A549 (cell line): Measurements from ENCODE around the gene SAG. TPM values are rescaled to one million over a fixed set of nuclear protein-coding genes. Genes with fewer than 3 reads are reported as not detected.
A peak's percentile ranks its signal among the peaks of the same experiment; 100 is the strongest.

ENCODE experiments used
- ATAC-seq, 2 experiments: fragments of 200-7000 bp in 1 of 2; fragments of >200 bp in 1 of 2; cut with Nextera tagmentation in 1 of 2; cut with Tn5 transposase in 1 of 2; 3 replicates each; pipeline versions ENCODE4 v1.8.0 to v1.9.1; 2018 to 2020; ENCODE audit warnings: mild to moderate bottlenecking in 1 of 2, moderate library complexity in 1 of 2
- CTCF ChIA-PET: fragments of 300-600 bp; sonication (Branson Sonifier 250); formaldehyde crosslinking; extraction: SDS; loops from one replicate; lab custom pipeline; 2021; ENCODE audit warnings: antibody characterized with exemption, inconsistent platforms; lab: Yijun Ruan, JAX
- POLR2A ChIA-PET: fragments of 350-600 bp; formaldehyde crosslinking; extraction: SDS; loops from one replicate; lab custom pipeline; 2021; ENCODE audit warnings: antibody characterized with exemption, inconsistent platforms; lab: Yijun Ruan, JAX
- DNase-seq, 2 experiments: peaks; one replicate each; pipeline versions ENCODE4 v3.0.0 to v3.0.0-alpha.2; 2011 to 2016; ENCODE audit warnings: low read depth in 1 of 2, low spot score in 1 of 2
- FAIRE-seq: peaks from 2 replicates; lab custom pipeline; 2011; peaks lifted over from hg19 to GRCh38; lab: Jason Lieb, UNC
- H3K27ac ChIP-seq, 2 experiments: fragments of >200 bp; sonication (Bioruptor Twin); formaldehyde crosslinking; 3 replicates each; pipeline ENCODE4 v1.5.1; 2016 to 2017
- H3K4me1 ChIP-seq: fragments of >200 bp; sonication (Bioruptor Twin); formaldehyde crosslinking; 3 replicates; pipeline ENCODE4 v1.6.1; 2016
- H3K4me2 ChIP-seq: fragments of >200 bp; sonication (Bioruptor Twin); formaldehyde crosslinking; 3 replicates; pipeline ENCODE4 v1.6.1; 2016
- H3K4me3 ChIP-seq: fragments of >200 bp; sonication (Bioruptor Twin); formaldehyde crosslinking; 3 replicates; pipeline ENCODE4 v1.5.1; 2016
- H3K9me3 ChIP-seq: fragments of >200 bp; sonication (Bioruptor Twin); formaldehyde crosslinking; 3 replicates; pipeline ENCODE4 v1.6.1; 2016
- BHLHE40 ChIP-seq: IDR thresholded peaks from 2 replicates; pipeline ENCODE4 v1.6.1; 2012; ENCODE audit warnings: low read depth, low read length, inconsistent platforms
- CBX2 ChIP-seq: fragments of 200-600 bp; sonication (generic); IDR thresholded peaks from 2 replicates; pipeline ENCODE4 v1.6.1; 2016; ENCODE audit warnings: low read depth, mild to moderate bottlenecking, borderline replicate concordance
- CEBPB ChIP-seq, 2 experiments: fragments of >200 bp in 1 of 2; sonication (Bioruptor Twin) in 1 of 2; formaldehyde crosslinking in 1 of 2; IDR thresholded peaks; 2 replicates each; pipeline ENCODE4 v1.6.1; 2012 to 2016
- EP300 ChIP-seq, 2 experiments: fragments of >200 bp; sonication (Bioruptor Twin); formaldehyde crosslinking; IDR thresholded peaks; 2 replicates in 1 of 2; 3 replicates in 1 of 2; pipeline ENCODE4 v1.6.1; 2016 to 2017
- FOSB ChIP-seq: fragments of 250-450 bp; sonication (Bioruptor Pico); IDR thresholded peaks from 2 replicates; pipeline ENCODE4 v1.5.0; 2020; ENCODE audit warnings: mild to moderate bottlenecking, moderate library complexity
- FOSL2 ChIP-seq, 2 experiments: fragments of 450-650 bp in 1 of 2; fragments of >200 bp in 1 of 2; sonication (Bioruptor Twin) in 1 of 2; formaldehyde crosslinking; IDR thresholded peaks; 2 replicates each; pipeline versions ENCODE4 v1.5.0 to v1.6.1; 2016 to 2020; ENCODE audit warnings: mild to moderate bottlenecking in 1 of 2, moderate library complexity in 1 of 2
- GATA3 ChIP-seq: IDR thresholded peaks from 2 replicates; pipeline ENCODE4 v1.6.1; 2012; ENCODE audit warnings: borderline replicate concordance
- HOXA7 ChIP-seq: fragments of 250-450 bp; sonication (Bioruptor Pico); IDR thresholded peaks from 2 replicates; pipeline ENCODE4 v1.5.0; 2020; ENCODE audit warnings: mild to moderate bottlenecking, moderate library complexity
- KDM5A ChIP-seq: fragments of 200-600 bp; sonication (generic); IDR thresholded peaks from 2 replicates; pipeline ENCODE4 v1.6.1; 2016; ENCODE audit warnings: antibody characterized with exemption, mild to moderate bottlenecking
- MYC ChIP-seq: IDR thresholded peaks from 2 replicates; pipeline ENCODE4 v1.6.1; 2012; ENCODE audit warnings: mild to moderate bottlenecking, inconsistent platforms, low read length, improper control_type of control experiment, borderline replicate concordance
- NFE2L2 ChIP-seq: fragments of 150-350 bp; conservative IDR thresholded peaks from 2 replicates; pipeline ENCODE4 v1.6.1; 2014; ENCODE audit warnings: low read length
- NPAS2 ChIP-seq: fragments of 250-450 bp; sonication (Bioruptor Pico); IDR thresholded peaks from 2 replicates; pipeline ENCODE4 v1.8.0; 2022; ENCODE audit warnings: mild to moderate bottlenecking, moderate library complexity, borderline replicate concordance
- NR3C1 ChIP-seq: fragments of >200 bp; sonication (Bioruptor Twin); formaldehyde crosslinking; IDR thresholded peaks from 3 replicates; pipeline ENCODE4 v1.6.1; 2017
- PHF8 ChIP-seq: fragments of 200-600 bp; sonication (generic); IDR thresholded peaks from 2 replicates; pipeline ENCODE4 v1.6.1; 2016; ENCODE audit warnings: low read depth, mild to moderate bottlenecking, antibody characterized with exemption, moderate library complexity, borderline replicate concordance
- POLR2A ChIP-seq: IDR thresholded peaks from 2 replicates; pipeline ENCODE4 v1.6.1; 2012; ENCODE audit warnings: mild to moderate bottlenecking, low read length
- RFX5 ChIP-seq: fragments of 450-650 bp; IDR thresholded peaks from 2 replicates; pipeline ENCODE4 v1.7.1; 2014; ENCODE audit warnings: antibody characterized with exemption, mild to moderate bottlenecking, moderate library complexity
- RNF2 ChIP-seq: fragments of 200-600 bp; sonication (generic); IDR thresholded peaks from 2 replicates; pipeline ENCODE4 v1.6.1; 2016; ENCODE audit warnings: low read depth, mild to moderate bottlenecking, antibody characterized with exemption, moderate library complexity, borderline replicate concordance
- SREBF2 ChIP-seq: fragments of 450-650 bp; IDR thresholded peaks from 2 replicates; pipeline ENCODE4 v1.6.1; 2014; ENCODE audit warnings: mild to moderate bottlenecking, moderate library complexity
- TP53 ChIP-seq: fragments of 250-450 bp; sonication (Bioruptor Pico); IDR thresholded peaks from 2 replicates; pipeline ENCODE4 v1.5.0; 2021; ENCODE audit warnings: mild to moderate bottlenecking, moderate library complexity
- ZFP36 ChIP-seq: fragments of 450-650 bp; IDR thresholded peaks from 2 replicates; pipeline ENCODE4 v1.6.1; 2014; ENCODE audit warnings: borderline replicate concordance; ENCODE audit not compliant: partially characterized antibody
- ZSCAN20 ChIP-seq: fragments of 250-450 bp; sonication (Bioruptor Pico); IDR thresholded peaks from 2 replicates; pipeline ENCODE4 v1.8.0; 2022; ENCODE audit warnings: mild to moderate bottlenecking, moderate library complexity
- WGBS: methylation state at CpG from one replicate; pipeline ENCODE4 v1.1.6; 2017; ENCODE audit errors: missing lambda C conversion rate; 5-methylcytosine and 5-hydroxymethylcytosine counted together
- polyA plus RNA-seq, 4 experiments: library from polyadenylated mRNA; depleted of rRNA in 3 of 4; stranded (reverse); fragments of >200 nt; fragmentation: RNase III in 1 of 4; extraction: RNeasy Plus Mini Kit Qiagen cat#74134 plus additional on column Dnase treatment in 1 of 4; gene quantifications; 2 replicates in 3 of 4; 3 replicates in 1 of 4; pipeline ENCODE4 v1.2.3, GENCODE V29; 2011 to 2017
- TF ChIP-seq, protein P1 (sequence below): IDR thresholded peaks from 2 replicates; pipeline ENCODE4 v1.6.1; 2012
- TF ChIP-seq, protein P2 (sequence below): fragments of 450-650 bp; IDR thresholded peaks from 2 replicates; pipeline ENCODE4 v1.6.1; 2014; ENCODE audit warnings: antibody characterized with exemption
- TF ChIP-seq, protein P3 (sequence below): fragments of >200 bp; sonication (Bioruptor Twin); formaldehyde crosslinking; IDR thresholded peaks from 3 replicates; pipeline ENCODE4 v1.6.1; 2016
- TF ChIP-seq, protein P4 (sequence below): fragments of 250-450 bp; sonication (Bioruptor Pico); IDR thresholded peaks from 2 replicates; pipeline ENCODE4 v1.5.0; 2021; ENCODE audit warnings: mild to moderate bottlenecking, moderate library complexity, borderline replicate concordance

The SAG gene
- polyA plus RNA-seq, 2 of the 4 experiments (the other 2 are of a cell fraction): not detected

DNA sequence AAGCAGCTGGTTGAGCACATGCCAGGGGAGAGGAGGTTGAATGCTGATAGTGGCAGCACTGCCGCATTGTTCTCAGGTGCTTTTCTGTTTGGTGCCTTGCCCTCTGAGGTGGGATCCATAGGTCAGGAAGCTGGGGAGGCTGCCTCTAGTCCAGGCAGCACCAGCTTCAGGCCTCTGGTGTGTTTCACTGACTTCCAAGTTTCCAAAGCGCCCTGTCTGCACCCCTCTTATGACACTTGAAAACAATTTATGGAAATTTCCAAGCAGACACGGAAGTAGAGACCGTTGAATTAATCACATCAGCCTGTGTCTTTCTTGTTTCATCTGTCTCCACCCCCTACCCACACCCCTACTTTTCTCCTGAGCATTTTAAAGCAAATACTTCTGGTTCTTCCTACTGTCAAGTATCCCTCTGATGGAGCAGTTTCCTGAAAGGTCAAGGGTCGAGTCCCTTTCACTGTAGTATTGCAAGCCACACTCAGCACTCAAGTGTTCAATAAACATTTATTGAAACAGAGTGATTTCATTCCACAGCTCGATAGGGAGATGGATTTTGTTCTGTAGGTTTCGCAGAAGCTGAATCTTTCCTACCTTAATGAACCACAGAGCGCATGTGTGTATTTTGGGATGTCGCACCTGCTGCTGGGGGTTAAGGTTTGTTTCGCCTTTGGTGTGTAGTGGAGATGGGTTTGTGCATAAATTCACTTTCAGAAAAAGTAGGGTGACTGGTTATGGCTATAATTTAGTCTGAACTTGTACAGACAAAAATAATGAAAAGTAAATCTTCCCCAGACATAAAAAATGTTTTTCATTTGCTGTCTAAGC is 68.1 kb downstream of the SAG start:
- WGBS: 65% methylated on average over 10 of the region's 10 CpGs

DNA sequence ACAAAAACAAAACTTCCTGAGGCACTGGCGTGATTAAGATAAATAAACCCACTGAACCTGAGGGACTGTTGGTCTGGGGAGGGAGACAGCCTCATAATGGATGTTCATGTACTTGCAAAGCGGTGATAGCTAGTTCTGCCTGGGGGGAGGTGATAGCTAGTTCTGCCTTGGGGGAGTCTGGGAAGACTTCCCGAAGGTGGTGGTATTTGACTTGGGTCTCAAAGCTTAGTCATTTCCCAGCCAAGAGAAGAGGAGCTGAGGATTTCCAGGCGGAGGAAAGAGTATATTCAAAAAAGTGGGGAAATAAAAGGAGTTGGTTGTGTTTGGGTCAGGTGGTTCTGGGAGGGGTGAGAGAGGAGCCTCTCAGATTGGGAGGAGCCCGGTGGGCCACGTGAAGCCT is 71.4 kb downstream of the SAG start:
- ChIA-PET POLR2A (interaction anchor here (0.7 kb wide), 1 partner anchor 25 kb away, joined by 5 read pairs; no protein-coding TSS in a partner anchor), CTCF (interaction anchor here (0.7 to 1.1 kb wide), 3 partner anchors 23 to 65 kb away, joined by 3 to 4 read pairs (median 3); partner anchors contain the start of gene DGKD)
- Histone ChIP-seq H3K9me3 (no peaks in the 10 kb centered on the region), H3K4me1 (peaks cover 74% of the 10 kb centered on the region), H3K27ac (peak overlapping the region in 1 of 2 experiments; percentile 72; a peak in 3 of 6 replicates), H3K4me2 (no peak overlapping the region), H3K4me3 (no peak overlapping the region)
- no peak for FAIRE-seq
- no peak for DNase-seq
- 87% methylated on average over 6 of the region's 6 CpGs for WGBS
- ATAC-seq: no peak
- peak; percentile 13 for TF ChIP-seq ZFP36
- TF ChIP-seq EP300 (IDR thresholded peaks at IDR 0.05): no peak

More for the DNA sequence above, 68.1 kb downstream of the SAG start:
- Histone ChIP-seq H3K4me2 (peak overlapping the region; percentile 27; the same call in 1 of the 3 replicates), H3K4me3 (no peak overlapping the region), H3K4me1 (peaks cover 58% of the 10 kb centered on the region), H3K9me3 (no peaks in the 10 kb centered on the region), H3K27ac (peak overlapping the region; percentile 14 to 54; a peak in 3 of 6 replicates)
- ChIA-PET CTCF (interaction anchor here (0.6 to 1.8 kb wide), 4 partner anchors 9 to 336 kb away, joined by 3 to 4 read pairs (median 3); no protein-coding TSS in a partner anchor), POLR2A (no interaction called here)
- DNase-seq (no peak), FAIRE-seq (no peak), ATAC-seq (no peak; a peak in 1 of 6 replicates)
- TF ChIP-seq GATA3: no peak
- no peak for TF ChIP-seq HOXA7 (CRISPR knock-in tag)
- TF ChIP-seq CEBPB (IDR thresholded peaks at IDR 0.05): no peak
- TF ChIP-seq FOSL2 (IDR thresholded peaks at IDR 0.05): no peak
- TF ChIP-seq FOSL2 (CRISPR knock-in tag; IDR thresholded peaks at IDR 0.05): no peak
- TF ChIP-seq RFX5: no peak
- TF ChIP-seq NPAS2: no peak
- TF ChIP-seq CBX2: no peak
- TF ChIP-seq, protein P1, sequence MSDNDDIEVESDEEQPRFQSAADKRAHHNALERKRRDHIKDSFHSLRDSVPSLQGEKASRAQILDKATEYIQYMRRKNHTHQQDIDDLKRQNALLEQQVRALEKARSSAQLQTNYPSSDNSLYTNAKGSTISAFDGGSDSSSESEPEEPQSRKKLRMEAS: no peak
- no peak for TF ChIP-seq ZFP36
- TF ChIP-seq, protein P2, sequence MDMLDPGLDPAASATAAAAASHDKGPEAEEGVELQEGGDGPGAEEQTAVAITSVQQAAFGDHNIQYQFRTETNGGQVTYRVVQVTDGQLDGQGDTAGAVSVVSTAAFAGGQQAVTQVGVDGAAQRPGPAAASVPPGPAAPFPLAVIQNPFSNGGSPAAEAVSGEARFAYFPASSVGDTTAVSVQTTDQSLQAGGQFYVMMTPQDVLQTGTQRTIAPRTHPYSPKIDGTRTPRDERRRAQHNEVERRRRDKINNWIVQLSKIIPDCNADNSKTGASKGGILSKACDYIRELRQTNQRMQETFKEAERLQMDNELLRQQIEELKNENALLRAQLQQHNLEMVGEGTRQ: no peak
- no peak for TF ChIP-seq EP300 (IDR thresholded peaks at IDR 0.05)

DNA sequence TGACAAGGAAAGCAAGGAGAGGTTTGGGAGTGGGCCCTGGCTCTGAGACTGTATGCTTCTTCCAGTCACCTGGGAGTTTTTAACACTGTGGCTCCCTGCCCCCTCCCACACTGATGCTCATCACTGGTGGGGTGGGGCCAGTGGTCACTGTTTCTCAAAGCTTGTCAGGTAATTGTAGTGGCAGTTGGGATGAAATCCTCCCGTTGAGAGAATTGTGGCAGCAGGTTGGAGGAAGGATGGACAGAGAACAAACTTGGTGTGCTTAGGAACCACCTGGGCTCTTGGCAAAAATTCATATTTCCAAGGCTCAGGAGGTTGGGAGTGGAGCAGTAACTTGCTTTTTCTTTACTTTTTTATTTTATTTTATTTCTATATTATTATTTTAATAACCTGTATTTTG is 71.8 kb downstream of the SAG start:
- ChIA-PET CTCF (interaction anchor here (0.7 to 0.9 kb wide), 2 partner anchors 24 to 25 kb away, joined by 3 read pairs; partner anchors contain the start of gene DGKD), POLR2A (no interaction called here)
- no peak overlapping the region for H3K4me2 ChIP-seq
- H3K4me1 ChIP-seq: peaks cover 77% of the 10 kb centered on the region
- H3K9me3 ChIP-seq: no peaks in the 10 kb centered on the region
- no peak overlapping the region for H3K4me3 ChIP-seq
- ATAC-seq (no peak), DNase-seq (no peak), FAIRE-seq (no peak)
- WGBS: 44% methylated on average over 1 of the region's 1 CpG
- peak overlapping the region in 1 of 2 experiments; percentile 72; a peak in 3 of 6 replicates for H3K27ac ChIP-seq
- TF ChIP-seq MYC (no peak), NR3C1 (no peak), POLR2A (no peak), ZSCAN20 (no peak), FOSL2 (IDR thresholded peaks at IDR 0.05) (no peak), FOSL2 (CRISPR knock-in tag; IDR thresholded peaks at IDR 0.05) (no peak), PHF8 (no peak), FOSB (CRISPR knock-in tag) (no peak), TP53 (CRISPR knock-in tag) (no peak), EP300 (IDR thresholded peaks at IDR 0.05) (no peak), NFE2L2 (no peak), CBX2 (no peak), KDM5A (no peak), BHLHE40 (no peak), RNF2 (no peak), NPAS2 (no peak), SREBF2 (no peak)
- TF ChIP-seq, protein P3, sequence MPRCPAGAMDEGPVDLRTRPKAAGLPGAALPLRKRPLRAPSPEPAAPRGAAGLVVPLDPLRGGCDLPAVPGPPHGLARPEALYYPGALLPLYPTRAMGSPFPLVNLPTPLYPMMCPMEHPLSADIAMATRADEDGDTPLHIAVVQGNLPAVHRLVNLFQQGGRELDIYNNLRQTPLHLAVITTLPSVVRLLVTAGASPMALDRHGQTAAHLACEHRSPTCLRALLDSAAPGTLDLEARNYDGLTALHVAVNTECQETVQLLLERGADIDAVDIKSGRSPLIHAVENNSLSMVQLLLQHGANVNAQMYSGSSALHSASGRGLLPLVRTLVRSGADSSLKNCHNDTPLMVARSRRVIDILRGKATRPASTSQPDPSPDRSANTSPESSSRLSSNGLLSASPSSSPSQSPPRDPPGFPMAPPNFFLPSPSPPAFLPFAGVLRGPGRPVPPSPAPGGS: no peak
- TF ChIP-seq, protein P4, sequence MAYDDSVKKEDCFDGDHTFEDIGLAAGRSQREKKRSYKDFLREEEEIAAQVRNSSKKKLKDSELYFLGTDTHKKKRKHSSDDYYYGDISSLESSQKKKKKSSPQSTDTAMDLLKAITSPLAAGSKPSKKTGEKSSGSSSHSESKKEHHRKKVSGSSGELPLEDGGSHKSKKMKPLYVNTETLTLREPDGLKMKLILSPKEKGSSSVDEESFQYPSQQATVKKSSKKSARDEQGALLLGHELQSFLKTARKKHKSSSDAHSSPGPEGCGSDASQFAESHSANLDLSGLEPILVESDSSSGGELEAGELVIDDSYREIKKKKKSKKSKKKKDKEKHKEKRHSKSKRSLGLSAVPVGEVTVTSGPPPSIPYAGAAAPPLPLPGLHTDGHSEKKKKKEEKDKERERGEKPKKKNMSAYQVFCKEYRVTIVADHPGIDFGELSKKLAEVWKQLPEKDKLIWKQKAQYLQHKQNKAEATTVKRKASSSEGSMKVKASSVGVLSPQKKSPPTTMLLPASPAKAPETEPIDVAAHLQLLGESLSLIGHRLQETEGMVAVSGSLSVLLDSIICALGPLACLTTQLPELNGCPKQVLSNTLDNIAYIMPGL: no peak
